ENCODE measurements around the gene SPECC1L. TPM values are rescaled to one million over a fixed set of nuclear protein-coding genes. Genes with fewer than 3 reads are reported as not detected.

SPECC1L gene, protein sequence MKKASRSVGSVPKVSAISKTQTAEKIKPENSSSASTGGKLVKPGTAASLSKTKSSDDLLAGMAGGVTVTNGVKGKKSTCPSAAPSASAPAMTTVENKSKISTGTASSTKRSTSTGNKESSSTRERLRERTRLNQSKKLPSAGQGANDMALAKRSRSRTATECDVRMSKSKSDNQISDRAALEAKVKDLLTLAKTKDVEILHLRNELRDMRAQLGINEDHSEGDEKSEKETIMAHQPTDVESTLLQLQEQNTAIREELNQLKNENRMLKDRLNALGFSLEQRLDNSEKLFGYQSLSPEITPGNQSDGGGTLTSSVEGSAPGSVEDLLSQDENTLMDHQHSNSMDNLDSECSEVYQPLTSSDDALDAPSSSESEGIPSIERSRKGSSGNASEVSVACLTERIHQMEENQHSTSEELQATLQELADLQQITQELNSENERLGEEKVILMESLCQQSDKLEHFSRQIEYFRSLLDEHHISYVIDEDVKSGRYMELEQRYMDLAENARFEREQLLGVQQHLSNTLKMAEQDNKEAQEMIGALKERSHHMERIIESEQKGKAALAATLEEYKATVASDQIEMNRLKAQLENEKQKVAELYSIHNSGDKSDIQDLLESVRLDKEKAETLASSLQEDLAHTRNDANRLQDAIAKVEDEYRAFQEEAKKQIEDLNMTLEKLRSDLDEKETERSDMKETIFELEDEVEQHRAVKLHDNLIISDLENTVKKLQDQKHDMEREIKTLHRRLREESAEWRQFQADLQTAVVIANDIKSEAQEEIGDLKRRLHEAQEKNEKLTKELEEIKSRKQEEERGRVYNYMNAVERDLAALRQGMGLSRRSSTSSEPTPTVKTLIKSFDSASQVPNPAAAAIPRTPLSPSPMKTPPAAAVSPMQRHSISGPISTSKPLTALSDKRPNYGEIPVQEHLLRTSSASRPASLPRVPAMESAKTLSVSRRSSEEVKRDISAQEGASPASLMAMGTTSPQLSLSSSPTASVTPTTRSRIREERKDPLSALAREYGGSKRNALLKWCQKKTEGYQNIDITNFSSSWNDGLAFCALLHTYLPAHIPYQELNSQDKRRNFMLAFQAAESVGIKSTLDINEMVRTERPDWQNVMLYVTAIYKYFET
- 22.2 and 33.1 TPM in 2 replicates for total RNA-seq

DNA sequence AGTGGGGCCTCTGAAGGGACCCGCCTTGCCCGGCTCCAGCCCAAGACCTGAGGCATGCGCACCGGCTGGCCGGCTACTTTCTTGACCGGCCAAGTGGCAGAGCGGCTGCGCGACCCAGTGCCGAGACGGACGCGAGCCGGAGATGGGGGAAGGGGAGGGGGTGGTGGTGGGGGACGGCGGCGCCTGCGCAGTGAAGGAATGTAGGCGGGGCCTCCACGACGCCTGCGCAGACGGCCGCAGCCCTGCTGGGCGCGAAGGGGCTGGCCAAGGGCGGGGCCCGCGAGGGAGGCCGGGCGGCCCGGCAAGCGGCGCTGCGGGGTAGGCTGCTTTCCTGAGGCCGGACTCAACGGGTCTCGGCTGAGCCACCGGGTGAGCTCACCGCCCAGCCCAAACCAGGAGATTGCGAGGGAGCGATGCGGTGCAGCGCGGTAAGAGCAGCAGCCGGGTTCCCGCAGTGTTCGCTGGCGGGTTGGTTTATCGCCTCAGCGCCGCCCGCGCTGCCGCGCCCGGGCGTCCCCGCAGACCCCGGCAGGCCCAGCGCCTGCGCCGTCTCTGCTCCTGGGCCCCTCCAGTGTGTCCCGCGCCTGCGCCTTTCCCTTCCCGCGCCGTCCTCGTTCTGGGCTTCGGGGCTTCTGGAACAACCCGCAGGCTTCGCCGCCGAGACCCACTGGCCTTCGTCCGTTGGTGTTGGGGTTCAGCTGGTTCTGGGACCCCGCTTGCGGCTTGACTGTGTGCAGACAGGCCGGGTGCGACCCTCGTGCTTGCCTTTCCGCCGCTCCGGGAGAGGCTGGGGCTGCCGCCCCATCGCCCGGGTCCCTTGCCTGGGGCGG is at the start of gene SPECC1L:
Gene SPECC1L (plus strand): TSS at position 276 of the 830 bp plus-strand sequence. CDS start 31,401 bp downstream, outside the sequence.

DNA sequence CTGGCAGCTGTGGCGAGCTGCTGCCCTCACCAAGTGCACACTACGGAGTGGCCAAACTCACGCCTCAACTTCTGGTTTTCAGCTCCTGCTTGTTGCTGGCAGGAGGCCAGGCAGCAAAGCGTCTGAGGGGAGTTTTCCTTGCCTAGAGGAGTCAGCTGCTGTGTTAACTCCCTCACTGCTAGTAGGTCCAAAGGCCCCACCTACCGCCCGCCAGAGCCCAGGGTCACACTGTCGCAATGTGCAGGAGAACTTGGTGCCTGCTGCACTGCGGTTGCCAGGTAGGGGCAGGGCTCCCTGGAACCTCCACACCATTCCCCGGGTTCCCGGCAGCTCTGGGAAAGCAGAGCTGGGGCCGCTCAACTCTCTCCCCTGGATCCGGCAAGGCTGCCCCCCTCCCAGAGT is 25.6 kb upstream of the SPECC1L start, which contains the start of gene GGT5:
Gene GGT5 (minus strand): TSS at position 53 of the 402 bp plus-strand sequence. CDS start 357 bp downstream, outside the sequence.

DNA sequence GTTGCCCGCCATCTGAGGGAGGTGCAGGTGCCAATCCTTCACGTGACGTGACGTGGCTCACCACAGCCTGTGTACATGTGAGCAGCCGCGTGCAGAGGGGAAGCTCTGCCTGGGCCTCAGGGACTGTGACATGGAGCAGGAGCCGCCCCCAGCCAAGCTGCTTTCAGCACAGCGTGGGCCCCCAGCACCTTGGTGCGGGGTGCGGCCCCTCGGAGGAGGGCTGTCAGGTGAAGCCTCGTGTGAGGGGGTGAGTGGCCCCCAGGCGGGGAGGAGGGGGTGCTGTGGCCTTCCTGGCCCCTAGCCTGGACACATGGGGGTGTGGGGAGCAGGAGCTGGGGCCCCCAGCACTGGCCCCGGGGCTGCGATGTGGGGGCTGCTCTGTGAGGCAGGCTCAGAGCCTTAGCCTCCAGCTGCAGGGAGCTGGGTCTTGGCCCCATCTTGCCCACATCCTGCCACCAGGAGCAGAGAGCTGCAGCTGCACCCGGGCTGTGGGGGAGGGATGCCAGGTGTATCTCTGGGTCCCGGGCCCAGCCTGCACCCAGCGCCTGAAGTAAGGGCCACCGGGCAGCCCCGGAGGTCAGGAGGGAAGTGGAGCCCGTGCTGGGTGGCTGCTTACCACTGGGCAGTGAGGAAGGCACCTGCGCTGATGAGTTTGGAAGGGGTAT is 157.0 kb downstream of the SPECC1L start, which contains the start of gene ADORA2A:
Gene ADORA2A (plus strand): TSS at position 100 of the 665 bp plus-strand sequence. CDS start 5,806 bp downstream, outside the sequence.

Other genes with a start within 250 kb of the SPECC1L start
- 8.9 and 9.1 TPM in 2 replicates for gene SUSD2, start 89.3 kb upstream of the SPECC1L start, total RNA-seq
- 17.7 and 32.3 TPM in 2 replicates for gene GGT5, start 25.7 kb upstream of the SPECC1L start, total RNA-seq
- gene ADORA2A, start 156.8 kb downstream of the SPECC1L start, total RNA-seq: 0.26 and 7.0 TPM in 2 replicates
- gene UPB1, start 224.5 kb downstream of the SPECC1L start, total RNA-seq: 0.13 TPM in 1 of 2 replicates, not detected in the other

All from epithelial cell of alveolus of lung (primary cell).